ENCODE results near the gene IL37.

GRCh38 chr2:112947374-112947773 lies 36.4 kb downstream of the IL37 start:
- TF ChIP-seq EZH2 (IDR thresholded peaks at IDR 0.05; ENCODE audit: low read length, missing control alignments) (no peak), CTCF (conservative IDR thresholded peaks at IDR 0.05 in 1 of 2, IDR thresholded peaks at IDR 0.05 in 1 of 2; ENCODE audit: low read depth in 1 of 2, low read length in 2 of 2) (no peak)

Measured in fibroblast of lung (primary cell).